Activated naive CD4-positive, alpha-beta T cell treated with Interleukin-2 at 50 U/mL for 16 hours (primary cell): ENCODE data around the gene TMEM175.
"Not testable (repeated sequence)": the region's sequence is repeated elsewhere in the genome, so short reads cannot be mapped to it uniquely, and the experiment has no call there.

Experiments
- DNase-seq: peaks from one replicate; pipeline ENCODE4 v3.0.0-alpha.2; 2020

The TMEM175 gene

GRCh38 chr4:917992-918391, 14.3 kb upstream of the TMEM175 start:
- DNase-seq = no peak

- DNase-seq = not testable (repeated sequence)
Measured at GRCh38 chr4:918591-918990, 13.7 kb upstream of the TMEM175 start.

- DNase-seq = not testable (repeated sequence)
Measured at GRCh38 chr4:919004-919680, 13.1 kb upstream of the TMEM175 start.

- no peak for DNase-seq
Measured at GRCh38 chr4:921830-922331, 10.4 kb upstream of the TMEM175 start.

- DNase-seq = peak; percentile 27
Measured at GRCh38 chr4:924107-925096, 7.9 kb upstream of the TMEM175 start.

GRCh38 chr4:925171-925570, 7.1 kb upstream of the TMEM175 start:
- DNase-seq = no peak

GRCh38 chr4:925771-926500, 6.3 kb upstream of the TMEM175 start:
- DNase-seq = no peak

- no peak for DNase-seq
Measured at GRCh38 chr4:926538-926937, 5.7 kb upstream of the TMEM175 start.

GRCh38 chr4:927566-927965, 4.7 kb upstream of the TMEM175 start:
- DNase-seq = not testable (repeated sequence)

GRCh38 chr4:929096-929765, 3.0 kb upstream of the TMEM175 start:
- no peak for DNase-seq

- no peak for DNase-seq
Measured at GRCh38 chr4:930028-930551, 2.2 kb upstream of the TMEM175 start.

GRCh38 chr4:930827-931193, 1.4 kb upstream of the TMEM175 start:
- no peak for DNase-seq

GRCh38 chr4:931194-931959, 883 bp upstream of the TMEM175 start:
- peak; percentile 15 for DNase-seq

GRCh38 chr4:932713-933070, 432 bp downstream of the TMEM175 start:
- no peak for DNase-seq

- not testable (repeated sequence) for DNase-seq
Measured at GRCh38 chr4:939508-939907, 7.2 kb downstream of the TMEM175 start.

- DNase-seq = no peak
Measured at GRCh38 chr4:945274-946102, 13.2 kb downstream of the TMEM175 start.

GRCh38 chr4:946103-946450, 13.8 kb downstream of the TMEM175 start:
- DNase-seq = no peak

GRCh38 chr4:946517-947471, 14.5 kb downstream of the TMEM175 start:
- no peak for DNase-seq

GRCh38 chr4:947491-947971, 15.3 kb downstream of the TMEM175 start:
- DNase-seq = no peak
